ENCODE measurements around the gene TMEM181.

Gene TMEM181

GRCh38 chr6:158566207-158566818 is 6.4 kb downstream of the TMEM181 start:
- Histone ChIP-seq H3K27me3 (ENCODE audit: control insufficient read depth in 1 of 2, insufficient read depth in 2 of 2, low read length in 2 of 2) (no peaks in the 10 kb centered on the region), H3K27ac (ENCODE audit: low read depth, low read length) (no peak overlapping the region), H3K36me3 (ENCODE audit: insufficient read depth, low read length) (no peaks in the 10 kb centered on the region), H3K4me1 (ENCODE audit: insufficient read depth, low read length) (peaks cover 6% of the 10 kb centered on the region), H3K9ac (ENCODE audit: low read length) (no peak overlapping the region), H3K9me3 (ENCODE audit: low read length) (no peaks in the 10 kb centered on the region), H3K4me3 (ENCODE audit: low read depth in 1 of 2, low read length in 2 of 2) (no peak overlapping the region)

- no peak overlapping the region for H3K4me3 ChIP-seq (ENCODE audit: low read depth in 1 of 2, low read length in 2 of 2)
- H3K9ac ChIP-seq (ENCODE audit: low read length): no peak overlapping the region
- no peaks in the 10 kb centered on the region for H3K27me3 ChIP-seq (ENCODE audit: control insufficient read depth in 1 of 2, insufficient read depth in 2 of 2, low read length in 2 of 2)
- H3K36me3 ChIP-seq (ENCODE audit: insufficient read depth, low read length): no peaks in the 10 kb centered on the region
- H3K4me1 ChIP-seq (ENCODE audit: insufficient read depth, low read length): no peaks in the 10 kb centered on the region
- no peak overlapping the region for H3K27ac ChIP-seq (ENCODE audit: low read depth, low read length)
- H3K9me3 ChIP-seq (ENCODE audit: low read length): no peaks in the 10 kb centered on the region
Observed at GRCh38 chr6:158567152-158567551, 7.3 kb downstream of the TMEM181 start.

DNA sequence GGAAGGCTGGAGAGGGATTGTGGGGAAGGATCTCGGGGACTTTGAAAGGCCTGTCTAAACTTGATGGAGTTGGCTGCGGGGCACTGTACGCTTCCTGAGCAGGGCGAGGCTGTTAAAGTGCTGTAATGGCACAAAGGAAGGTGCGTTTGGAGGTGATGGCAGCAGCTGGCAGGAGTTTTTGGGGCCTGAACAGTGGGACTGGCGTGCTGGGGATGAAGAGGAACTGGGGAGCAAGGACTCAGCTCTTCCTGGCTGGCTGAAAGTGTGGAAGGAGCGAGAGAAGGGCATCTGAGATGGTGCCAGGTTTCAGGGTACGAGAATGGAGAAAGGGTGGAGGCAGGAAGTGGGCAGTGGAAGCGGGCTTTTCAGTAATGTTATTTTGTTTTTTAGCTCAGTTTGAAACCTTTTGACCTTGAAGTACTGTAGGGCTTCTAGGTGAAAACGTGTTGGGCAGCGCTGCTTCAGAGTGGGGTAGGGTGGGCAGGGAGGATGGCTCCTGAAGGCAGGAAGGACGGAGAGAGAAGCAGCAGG is 8.0 kb downstream of the TMEM181 start:
- no peak overlapping the region for H3K9ac ChIP-seq (ENCODE audit: low read length)
- H3K4me1 ChIP-seq (ENCODE audit: insufficient read depth, low read length): no peaks in the 10 kb centered on the region
- H3K27me3 ChIP-seq (ENCODE audit: control insufficient read depth in 1 of 2, insufficient read depth in 2 of 2, low read length in 2 of 2): no peaks in the 10 kb centered on the region
- H3K36me3 ChIP-seq (ENCODE audit: insufficient read depth, low read length): no peaks in the 10 kb centered on the region
- no peak overlapping the region for H3K27ac ChIP-seq (ENCODE audit: low read depth, low read length)
- H3K4me3 ChIP-seq (ENCODE audit: low read depth in 1 of 2, low read length in 2 of 2): no peak overlapping the region
- H3K9me3 ChIP-seq (ENCODE audit: low read length): no peaks in the 10 kb centered on the region

DNA sequence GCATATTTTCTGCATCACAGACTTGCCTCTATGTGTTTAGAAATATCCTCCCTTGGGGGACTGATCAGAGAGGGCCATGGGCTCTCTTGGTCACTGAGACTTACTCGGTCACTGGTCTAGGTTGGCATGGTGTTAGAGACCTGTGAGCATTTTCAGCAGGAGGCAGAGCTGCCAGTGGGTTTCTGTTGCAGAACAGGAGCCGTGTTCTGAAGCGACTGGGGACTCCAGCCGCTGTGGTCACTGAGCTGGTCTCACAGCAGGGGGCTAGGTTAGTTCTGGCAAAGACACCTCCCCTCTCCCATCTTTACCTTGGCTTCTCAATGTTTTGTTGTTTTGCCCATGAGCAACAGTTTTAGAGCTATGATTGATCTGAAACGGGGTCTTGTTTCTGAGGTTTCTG is 8.7 kb downstream of the TMEM181 start:
- Histone ChIP-seq H3K27me3 (ENCODE audit: control insufficient read depth in 1 of 2, insufficient read depth in 2 of 2, low read length in 2 of 2) (no peaks in the 10 kb centered on the region), H3K36me3 (ENCODE audit: insufficient read depth, low read length) (no peaks in the 10 kb centered on the region), H3K9ac (ENCODE audit: low read length) (no peak overlapping the region), H3K4me3 (ENCODE audit: low read depth in 1 of 2, low read length in 2 of 2) (no peak overlapping the region), H3K27ac (ENCODE audit: low read depth, low read length) (no peak overlapping the region), H3K4me1 (ENCODE audit: insufficient read depth, low read length) (no peaks in the 10 kb centered on the region), H3K9me3 (ENCODE audit: low read length) (no peaks in the 10 kb centered on the region)

- Histone ChIP-seq H3K27ac (ENCODE audit: low read depth, low read length) (no peak overlapping the region), H3K36me3 (ENCODE audit: insufficient read depth, low read length) (no peaks in the 10 kb centered on the region), H3K4me1 (ENCODE audit: insufficient read depth, low read length) (no peaks in the 10 kb centered on the region), H3K4me3 (ENCODE audit: low read depth in 1 of 2, low read length in 2 of 2) (no peak overlapping the region), H3K27me3 (ENCODE audit: control insufficient read depth in 1 of 2, insufficient read depth in 2 of 2, low read length in 2 of 2) (no peaks in the 10 kb centered on the region), H3K9me3 (ENCODE audit: low read length) (no peaks in the 10 kb centered on the region), H3K9ac (ENCODE audit: low read length) (no peak overlapping the region)
Observed at GRCh38 chr6:158569036-158569435, 9.1 kb downstream of the TMEM181 start.

DNA sequence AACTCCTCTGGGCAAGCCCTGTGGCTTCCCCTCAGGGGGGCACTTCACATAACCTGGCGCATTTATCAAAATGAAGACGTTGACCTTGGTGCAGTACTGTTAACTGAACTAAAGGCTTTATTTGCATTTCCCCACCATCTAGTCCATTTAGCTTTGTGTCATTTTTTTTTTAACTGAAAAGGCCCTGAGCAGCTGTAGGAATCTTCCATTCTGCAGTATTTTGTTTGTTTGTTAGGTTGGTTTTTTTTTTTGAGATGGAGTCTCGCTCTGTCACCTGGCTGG is 10.7 kb downstream of the TMEM181 start:
- no peaks in the 10 kb centered on the region for H3K27me3 ChIP-seq (ENCODE audit: control insufficient read depth in 1 of 2, insufficient read depth in 2 of 2, low read length in 2 of 2)
- H3K4me3 ChIP-seq (ENCODE audit: low read depth in 1 of 2, low read length in 2 of 2): no peak overlapping the region
- no peaks in the 10 kb centered on the region for H3K9me3 ChIP-seq (ENCODE audit: low read length)
- H3K9ac ChIP-seq (ENCODE audit: low read length): no peak overlapping the region
- peaks cover 5% of the 10 kb centered on the region for H3K36me3 ChIP-seq (ENCODE audit: insufficient read depth, low read length)
- no peak overlapping the region for H3K27ac ChIP-seq (ENCODE audit: low read depth, low read length)
- no peaks in the 10 kb centered on the region for H3K4me1 ChIP-seq (ENCODE audit: insufficient read depth, low read length)

GRCh38 chr6:158571826-158572652 is 12.1 kb downstream of the TMEM181 start:
- H3K9me3 ChIP-seq (ENCODE audit: low read length): no peaks in the 10 kb centered on the region
- peaks cover 5% of the 10 kb centered on the region for H3K36me3 ChIP-seq (ENCODE audit: insufficient read depth, low read length)
- no peak overlapping the region for H3K9ac ChIP-seq (ENCODE audit: low read length)
- no peak overlapping the region for H3K27ac ChIP-seq (ENCODE audit: low read depth, low read length)
- no peak overlapping the region for H3K4me3 ChIP-seq (ENCODE audit: low read depth in 1 of 2, low read length in 2 of 2)
- no peaks in the 10 kb centered on the region for H3K4me1 ChIP-seq (ENCODE audit: insufficient read depth, low read length)
- H3K27me3 ChIP-seq (ENCODE audit: control insufficient read depth in 1 of 2, insufficient read depth in 2 of 2, low read length in 2 of 2): no peaks in the 10 kb centered on the region

GRCh38 chr6:158572653-158573541 is 13.0 kb downstream of the TMEM181 start:
- Histone ChIP-seq H3K9ac (ENCODE audit: low read length) (no peak overlapping the region), H3K27ac (ENCODE audit: low read depth, low read length) (no peak overlapping the region), H3K9me3 (ENCODE audit: low read length) (no peaks in the 10 kb centered on the region), H3K4me1 (ENCODE audit: insufficient read depth, low read length) (no peaks in the 10 kb centered on the region), H3K27me3 (ENCODE audit: control insufficient read depth in 1 of 2, insufficient read depth in 2 of 2, low read length in 2 of 2) (no peaks in the 10 kb centered on the region), H3K4me3 (ENCODE audit: low read depth in 1 of 2, low read length in 2 of 2) (no peak overlapping the region), H3K36me3 (ENCODE audit: insufficient read depth, low read length) (peaks cover 5% of the 10 kb centered on the region)

GRCh38 chr6:158573542-158573931 is 13.6 kb downstream of the TMEM181 start:
- Histone ChIP-seq H3K27ac (ENCODE audit: low read depth, low read length) (no peak overlapping the region), H3K4me3 (ENCODE audit: low read depth in 1 of 2, low read length in 2 of 2) (no peak overlapping the region), H3K9ac (ENCODE audit: low read length) (no peak overlapping the region), H3K9me3 (ENCODE audit: low read length) (no peaks in the 10 kb centered on the region), H3K4me1 (ENCODE audit: insufficient read depth, low read length) (no peaks in the 10 kb centered on the region), H3K27me3 (ENCODE audit: control insufficient read depth in 1 of 2, insufficient read depth in 2 of 2, low read length in 2 of 2) (no peaks in the 10 kb centered on the region), H3K36me3 (ENCODE audit: insufficient read depth, low read length) (peaks cover 5% of the 10 kb centered on the region)

DNA sequence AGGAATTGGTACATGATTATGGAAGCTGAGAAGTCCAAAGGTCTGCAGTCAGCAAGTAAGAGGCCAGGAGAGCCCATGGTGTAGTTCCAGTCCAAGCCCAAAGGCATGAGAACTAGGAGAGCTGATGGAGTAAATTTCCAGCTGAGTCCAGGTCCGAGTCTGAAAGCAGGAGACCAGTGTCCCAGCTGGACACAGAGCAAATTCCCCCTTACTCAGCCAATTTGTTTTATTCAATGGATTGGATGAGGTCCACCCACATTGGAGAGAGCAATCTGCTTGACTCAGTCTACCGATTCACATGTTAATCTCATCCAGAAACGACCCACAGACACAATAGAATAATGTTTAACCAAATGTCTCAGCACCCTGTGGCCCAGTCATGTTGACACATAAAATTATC is 14.9 kb downstream of the TMEM181 start:
- Histone ChIP-seq H3K27ac (ENCODE audit: low read depth, low read length) (no peak overlapping the region), H3K4me1 (ENCODE audit: insufficient read depth, low read length) (no peaks in the 10 kb centered on the region)

DNA sequence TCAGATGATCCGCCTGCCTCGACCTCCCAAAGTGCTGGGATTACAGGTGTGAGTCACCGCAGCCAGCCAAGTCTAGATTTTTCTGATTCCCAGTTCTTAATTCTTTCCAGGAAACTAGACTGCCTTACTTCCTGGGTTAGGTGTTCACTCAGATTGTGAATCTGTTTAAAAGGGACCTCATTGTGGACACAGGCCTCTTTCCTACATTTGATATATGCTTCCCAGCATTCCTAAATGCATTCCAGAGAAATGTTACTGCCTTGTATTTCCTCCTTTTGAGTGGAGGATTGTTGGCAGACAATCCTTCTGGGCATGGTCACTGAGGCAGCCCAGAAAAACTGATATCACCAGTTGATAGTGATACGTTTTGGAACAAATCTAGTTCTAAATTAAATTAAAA is 15.7 kb downstream of the TMEM181 start:
- Histone ChIP-seq H3K27ac (ENCODE audit: low read depth, low read length) (no peak overlapping the region), H3K9ac (ENCODE audit: low read length) (no peak overlapping the region), H3K4me1 (ENCODE audit: insufficient read depth, low read length) (no peaks in the 10 kb centered on the region), H3K4me3 (ENCODE audit: low read depth in 1 of 2, low read length in 2 of 2) (no peak overlapping the region), H3K36me3 (ENCODE audit: insufficient read depth, low read length) (peaks cover 5% of the 10 kb centered on the region), H3K9me3 (ENCODE audit: low read length) (no peaks in the 10 kb centered on the region), H3K27me3 (ENCODE audit: control insufficient read depth in 1 of 2, insufficient read depth in 2 of 2, low read length in 2 of 2) (no peaks in the 10 kb centered on the region)

More for the DNA sequence above, 14.9 kb downstream of the TMEM181 start:
- Histone ChIP-seq H3K36me3 (ENCODE audit: insufficient read depth, low read length) (peaks cover 5% of the 10 kb centered on the region), H3K4me3 (ENCODE audit: low read depth in 1 of 2, low read length in 2 of 2) (no peak overlapping the region), H3K9me3 (ENCODE audit: low read length) (no peaks in the 10 kb centered on the region), H3K9ac (ENCODE audit: low read length) (no peak overlapping the region), H3K27me3 (ENCODE audit: control insufficient read depth in 1 of 2, insufficient read depth in 2 of 2, low read length in 2 of 2) (no peaks in the 10 kb centered on the region)
